Frontal cortex (tissue), 4 donors: Measurements from ENCODE around the gene OXER1. TPM values are rescaled to one million over a fixed set of nuclear protein-coding genes. Genes with fewer than 3 reads are reported as not detected.

Experiments
- DNase-seq, 2 donors: peaks; one replicate each; pipeline ENCODE4 v3.0.0; 2012; ENCODE audit warnings: low spot score in 2 of 2
- FAIRE-seq: peaks from 2 replicates; lab custom pipeline; 2012; peaks lifted over from hg19 to GRCh38; lab: Jason Lieb, UNC
- small RNA-seq: library from RNA; depleted of rRNA; stranded (forward); fragments of <200 nt; gene quantifications from one replicate; pipeline ENCODE3, GENCODE V24; 2014
- total RNA-seq: library from RNA; depleted of rRNA; stranded (reverse); fragments of >200 nt; gene quantifications from one replicate; pipeline ENCODE4 v1.2.3, GENCODE V29; 2014
- donor health status: control.
- donor health status: control.
- donor health status: control.

Gene OXER1
- total RNA-seq, 1 donor from 2014 or later: not detected

DNA sequence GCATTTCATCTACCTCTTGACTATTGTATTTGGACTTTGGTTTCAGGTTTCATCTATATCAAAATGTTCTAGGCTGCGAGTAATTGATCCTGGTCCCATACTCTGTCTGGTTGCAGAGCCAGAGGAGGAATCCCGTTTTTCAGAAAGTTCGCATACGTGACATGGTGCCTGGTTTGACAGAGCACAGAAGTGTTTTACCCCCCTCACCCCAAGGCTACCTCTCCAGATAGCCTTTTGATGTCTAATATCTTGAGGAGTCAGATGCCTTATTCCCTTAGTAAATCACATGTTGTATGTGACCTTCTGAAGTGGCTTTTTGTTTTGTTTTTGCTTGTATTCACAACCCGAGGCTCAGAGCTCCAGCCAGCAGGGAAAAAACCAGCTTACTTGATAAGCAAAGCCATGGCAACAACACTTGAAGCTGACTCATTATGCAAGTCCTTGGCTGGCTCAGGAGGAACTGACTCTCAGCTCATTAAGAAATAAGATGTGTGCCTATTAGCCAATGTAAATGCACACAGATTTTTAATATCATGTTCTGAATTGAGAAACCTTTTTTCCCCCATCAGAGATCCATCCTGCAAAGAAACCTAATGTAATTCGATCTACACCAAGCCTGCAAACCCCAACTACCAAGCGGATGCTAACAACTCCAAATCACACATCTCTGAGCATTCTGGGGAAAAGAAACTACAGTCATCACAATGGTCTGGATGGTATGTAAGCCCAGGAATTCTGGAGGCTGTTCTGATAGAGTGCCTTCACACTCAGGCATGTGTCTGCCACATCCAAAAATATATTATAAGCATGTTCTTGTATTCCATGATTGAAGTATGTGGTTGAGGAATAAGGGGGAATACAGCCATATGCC, 41.4 kb downstream of the OXER1 start:
- peak in 1 of 2 donors; percentile 24 for DNase-seq
- no peak for FAIRE-seq

DNA sequence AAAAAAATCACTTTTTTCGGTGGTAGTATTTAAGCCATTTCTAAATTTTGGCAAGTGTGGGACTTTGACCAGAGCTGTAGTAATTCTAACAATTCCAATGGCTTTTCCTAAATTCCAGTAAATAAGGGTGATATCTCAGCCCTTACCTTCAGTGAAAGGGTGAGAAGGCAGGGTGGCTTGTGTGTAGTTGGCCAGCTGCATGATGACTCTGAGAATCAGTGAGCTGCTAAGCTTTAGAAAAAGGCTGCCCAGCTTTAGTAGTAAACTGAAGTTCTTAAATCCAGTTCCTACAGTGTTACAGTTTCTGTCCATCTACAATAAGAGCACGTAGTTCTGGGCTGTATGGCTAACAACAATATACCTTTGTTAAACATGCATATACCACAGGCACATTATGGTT, 42.0 kb downstream of the OXER1 start:
- FAIRE-seq (no peak), DNase-seq (no peak)

DNA sequence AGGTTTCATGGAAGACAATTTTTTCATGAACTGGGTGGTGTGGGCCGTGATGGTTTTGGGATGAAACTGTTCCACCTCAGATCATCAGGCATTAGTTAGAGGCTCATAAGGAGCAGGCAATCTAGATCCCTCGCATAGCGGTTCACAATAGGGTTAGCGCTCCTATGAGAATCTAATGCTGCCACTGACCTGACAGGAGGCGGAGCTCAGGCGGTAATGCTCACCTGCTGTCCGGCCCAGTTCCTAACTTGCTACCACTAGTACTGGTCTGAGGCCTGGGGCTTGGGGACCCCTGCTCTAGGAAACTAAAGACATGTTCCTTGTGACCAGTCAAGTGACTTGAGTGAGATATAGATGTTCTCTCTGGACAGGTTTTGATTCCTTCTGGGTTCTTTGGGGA, 49.2 kb downstream of the OXER1 start:
- FAIRE-seq (no peak), DNase-seq (no peak)

DNA sequence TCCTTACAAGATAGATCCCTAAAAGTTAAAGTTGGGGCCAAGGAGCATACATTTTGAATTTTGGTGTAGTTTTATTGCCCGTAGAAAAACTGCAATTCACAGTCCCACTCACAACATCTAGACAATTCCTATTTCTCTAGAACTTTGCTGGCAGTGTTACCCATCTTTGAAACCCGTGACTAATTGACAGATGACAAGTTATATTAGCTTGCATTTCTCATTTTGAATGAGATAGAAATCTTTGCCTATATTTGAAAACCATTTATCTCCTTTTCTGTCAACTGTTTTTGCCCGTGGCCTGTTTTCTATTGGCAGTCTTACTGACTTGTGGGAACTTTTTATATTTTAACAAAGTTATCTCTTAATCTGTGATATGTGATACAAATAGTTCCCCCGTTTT, 50.0 kb downstream of the OXER1 start:
- DNase-seq: no peak
- no peak for FAIRE-seq

DNA sequence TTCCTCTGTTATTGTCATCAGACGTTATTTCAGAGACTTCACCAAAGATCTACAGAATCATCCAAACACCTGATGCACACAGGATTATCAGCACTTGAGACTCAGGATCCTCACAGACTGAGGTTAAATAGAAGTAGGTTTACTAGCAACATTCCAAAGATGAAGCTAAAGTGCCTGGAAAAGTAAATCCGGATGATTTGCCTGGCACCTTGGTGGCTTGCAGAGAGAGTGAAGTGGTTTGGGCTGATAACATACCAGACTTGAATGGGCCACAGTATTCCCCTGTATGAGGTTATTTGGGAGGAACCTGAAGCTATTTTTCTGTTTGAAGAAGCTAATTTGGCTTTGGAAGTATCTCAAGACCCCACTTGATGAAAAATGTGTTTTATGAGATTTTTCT, 51.0 kb downstream of the OXER1 start:
- FAIRE-seq (no peak), DNase-seq (no peak)

Small RNA genes lying within 50 kb of the gene (small RNA-seq; reads per million reads assigned to genes)
- gene RNU6-137P: not detected

Other genes with a start within 250 kb of the OXER1 start
- 30.6 TPM for gene MTA3, start 195.5 kb downstream of the OXER1 start, total RNA-seq
- gene HAAO, start 28.4 kb upstream of the OXER1 start, total RNA-seq: 0.82 TPM